ENCODE results near the gene CPEB4.
A peak's percentile ranks its signal among the peaks of the same experiment; 100 is the strongest.

Gene CPEB4

GRCh38 chr5:173913686-173914321, 25.7 kb downstream of the CPEB4 start:
- DNase-seq (ENCODE audit: low read depth, low spot score), result no peak

GRCh38 chr5:173915310-173916014, 27.3 kb downstream of the CPEB4 start:
- no peak for DNase-seq (ENCODE audit: low read depth, low spot score)

GRCh38 chr5:173916233-173916632, 28.1 kb downstream of the CPEB4 start:
- no peak for DNase-seq (ENCODE audit: low read depth, low spot score)

- peak; percentile 89 for DNase-seq (ENCODE audit: low read depth, low spot score)
Observed at GRCh38 chr5:173917788-173918786, 29.9 kb downstream of the CPEB4 start.

- DNase-seq (ENCODE audit: low read depth, low spot score), result peak; percentile 24
Observed at GRCh38 chr5:173919443-173919842, 31.3 kb downstream of the CPEB4 start.

- peak; percentile 77 for DNase-seq (ENCODE audit: low read depth, low spot score)
Observed at GRCh38 chr5:173920024-173920753, 32.0 kb downstream of the CPEB4 start.

- DNase-seq (ENCODE audit: low read depth, low spot score), result no peak
Observed at GRCh38 chr5:173920866-173921555, 32.9 kb downstream of the CPEB4 start.

GRCh38 chr5:173922527-173922926, 34.4 kb downstream of the CPEB4 start:
- DNase-seq (ENCODE audit: low read depth, low spot score), result no peak

- DNase-seq (ENCODE audit: low read depth, low spot score), result peak; percentile 48
Observed at GRCh38 chr5:173923218-173924095, 35.3 kb downstream of the CPEB4 start.

GRCh38 chr5:173924899-173925298, 36.8 kb downstream of the CPEB4 start:
- no peak for DNase-seq (ENCODE audit: low read depth, low spot score)

GRCh38 chr5:173925449-173926071, 37.4 kb downstream of the CPEB4 start:
- peak; percentile 48 for DNase-seq (ENCODE audit: low read depth, low spot score)

- no peak for DNase-seq (ENCODE audit: low read depth, low spot score)
Observed at GRCh38 chr5:173926359-173926758, 38.2 kb downstream of the CPEB4 start.

- DNase-seq (ENCODE audit: low read depth, low spot score), result no peak
Observed at GRCh38 chr5:173928871-173929574, 40.9 kb downstream of the CPEB4 start.

- no peak for DNase-seq (ENCODE audit: low read depth, low spot score)
Observed at GRCh38 chr5:173932695-173933139, 44.6 kb downstream of the CPEB4 start.

GRCh38 chr5:173933901-173934300, 45.8 kb downstream of the CPEB4 start:
- DNase-seq (ENCODE audit: low read depth, low spot score), result no peak

GRCh38 chr5:173935396-173935795, 47.2 kb downstream of the CPEB4 start:
- DNase-seq (ENCODE audit: low read depth, low spot score), result no peak

- DNase-seq (ENCODE audit: low read depth, low spot score), result no peak
Observed at GRCh38 chr5:173940269-173940668, 52.1 kb downstream of the CPEB4 start.

GRCh38 chr5:173941102-173941501, 53.0 kb downstream of the CPEB4 start:
- DNase-seq (ENCODE audit: low read depth, low spot score), result no peak
